NT2/D1 (cell line): ENCODE results near the gene PDCD7.

Experiments
- DNase-seq: peaks from one replicate; pipeline ENCODE4 v3.0.0-alpha.2; 2011; ENCODE audit warnings: low read depth, low spot score
- H3K27me3 ChIP-seq: 2 replicates; pipeline ENCODE4 v1.6.0; 2011; ENCODE audit warnings: mild to moderate bottlenecking; ENCODE audit not compliant: insufficient read length, insufficient read depth
- H3K36me3 ChIP-seq: 2 replicates; pipeline ENCODE4 v1.6.1; 2011; ENCODE audit warnings: mild to moderate bottlenecking, low read length, mixed read lengths; ENCODE audit not compliant: insufficient read depth, insufficient read length
- H3K4me1 ChIP-seq: 2 replicates; pipeline ENCODE4 v1.5.1; 2011; ENCODE audit not compliant: insufficient read depth, insufficient read length
- H3K4me3 ChIP-seq: 2 replicates; pipeline ENCODE4 v1.5.1; 2011; ENCODE audit warnings: low read depth; ENCODE audit not compliant: insufficient read length
- H3K9ac ChIP-seq: 2 replicates; pipeline ENCODE4 v1.6.0; 2011; ENCODE audit warnings: low read depth; ENCODE audit not compliant: insufficient read length
- H3K9me3 ChIP-seq: 2 replicates; pipeline ENCODE4 v1.5.1; 2011; ENCODE audit warnings: mild to moderate bottlenecking, low read length; ENCODE audit not compliant: insufficient read depth
- SUZ12 ChIP-seq: IDR thresholded peaks from 2 replicates; pipeline ENCODE4 v1.6.1; 2011; ENCODE audit not compliant: insufficient read length, insufficient read depth; ENCODE audit errors: extremely low read depth
- YY1 ChIP-seq: IDR thresholded peaks from 2 replicates; pipeline ENCODE4 v1.6.1; 2011; ENCODE audit not compliant: insufficient read length, insufficient read depth
- ZNF274 ChIP-seq: IDR thresholded peaks from 2 replicates; pipeline ENCODE4 v1.6.1; 2011; ENCODE audit warnings: mild to moderate bottlenecking, low read depth, low read length

PDCD7 gene

DNA sequence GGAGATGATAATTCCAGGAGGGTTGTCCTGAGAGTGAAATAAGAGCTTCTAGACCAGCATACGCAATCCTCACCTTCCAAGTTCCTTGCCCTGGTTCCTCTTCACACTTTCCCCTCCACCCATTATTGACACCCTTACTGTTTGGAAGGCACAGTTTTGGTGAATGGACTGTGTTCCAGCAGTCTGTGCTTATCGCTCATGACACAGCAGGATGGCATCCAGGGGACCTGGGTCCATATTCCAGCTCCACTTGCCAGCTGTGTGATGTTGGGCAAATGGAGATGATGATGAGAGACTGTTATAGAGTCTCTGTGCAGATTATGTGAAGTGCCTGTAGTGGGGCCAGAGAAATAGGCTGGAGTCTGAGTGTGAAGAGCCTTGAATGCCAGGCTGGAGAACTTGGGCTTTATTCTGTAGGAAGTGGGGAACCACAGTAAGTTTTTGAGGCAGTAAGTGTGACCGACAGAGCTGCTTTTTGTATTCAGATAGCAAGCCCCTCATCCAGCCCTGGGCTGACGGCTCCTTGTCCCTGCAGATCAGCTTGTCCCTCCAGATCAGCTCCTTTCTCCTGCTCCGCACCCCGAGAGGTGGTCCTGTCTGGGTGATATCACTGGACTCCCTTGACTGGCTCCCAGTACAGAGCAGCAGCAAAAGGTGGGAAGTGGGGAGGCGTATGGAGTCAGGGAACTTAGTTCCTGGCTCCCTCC is 49.0 kb downstream of the PDCD7 start:
- DNase-seq = no peak
- Histone ChIP-seq H3K36me3 (no peaks in the 10 kb centered on the region), H3K9ac (peak overlapping the region; percentile 26), H3K9me3 (no peaks in the 10 kb centered on the region), H3K4me1 (peaks cover 59% of the 10 kb centered on the region), H3K4me3 (no peak overlapping the region), H3K27me3 (no peaks in the 10 kb centered on the region)
- TF ChIP-seq YY1 (no peak), ZNF274 (no peak), SUZ12 (no peak)

DNA sequence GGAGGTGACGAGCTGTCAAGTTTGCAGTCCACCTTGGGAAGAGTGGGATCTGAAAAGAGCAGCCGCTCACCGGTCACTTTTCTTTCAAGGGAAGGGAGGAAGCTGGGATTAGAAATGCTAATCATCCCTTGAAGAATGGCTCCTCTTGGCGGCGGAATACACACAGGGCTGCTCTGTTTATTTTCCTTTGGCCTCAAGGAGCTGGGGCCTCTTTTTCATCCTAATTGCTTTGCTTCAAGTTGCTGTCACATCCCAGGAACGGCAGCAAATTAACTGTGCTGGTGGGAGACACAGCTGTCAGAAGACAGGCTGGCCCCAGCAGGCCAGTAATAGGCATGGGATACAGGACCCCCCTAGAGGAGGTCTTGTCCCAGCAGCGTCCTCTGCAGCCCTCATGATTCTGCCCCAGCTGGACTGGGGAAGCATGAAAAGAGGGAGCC is 50.3 kb downstream of the PDCD7 start:
- Histone ChIP-seq H3K9me3 (no peaks in the 10 kb centered on the region), H3K27me3 (no peaks in the 10 kb centered on the region), H3K4me1 (peaks cover 49% of the 10 kb centered on the region), H3K4me3 (no peak overlapping the region), H3K36me3 (no peaks in the 10 kb centered on the region), H3K9ac (no peak overlapping the region)
- TF ChIP-seq YY1 (no peak), SUZ12 (no peak), ZNF274 (no peak)
- peak; percentile 81 for DNase-seq

DNA sequence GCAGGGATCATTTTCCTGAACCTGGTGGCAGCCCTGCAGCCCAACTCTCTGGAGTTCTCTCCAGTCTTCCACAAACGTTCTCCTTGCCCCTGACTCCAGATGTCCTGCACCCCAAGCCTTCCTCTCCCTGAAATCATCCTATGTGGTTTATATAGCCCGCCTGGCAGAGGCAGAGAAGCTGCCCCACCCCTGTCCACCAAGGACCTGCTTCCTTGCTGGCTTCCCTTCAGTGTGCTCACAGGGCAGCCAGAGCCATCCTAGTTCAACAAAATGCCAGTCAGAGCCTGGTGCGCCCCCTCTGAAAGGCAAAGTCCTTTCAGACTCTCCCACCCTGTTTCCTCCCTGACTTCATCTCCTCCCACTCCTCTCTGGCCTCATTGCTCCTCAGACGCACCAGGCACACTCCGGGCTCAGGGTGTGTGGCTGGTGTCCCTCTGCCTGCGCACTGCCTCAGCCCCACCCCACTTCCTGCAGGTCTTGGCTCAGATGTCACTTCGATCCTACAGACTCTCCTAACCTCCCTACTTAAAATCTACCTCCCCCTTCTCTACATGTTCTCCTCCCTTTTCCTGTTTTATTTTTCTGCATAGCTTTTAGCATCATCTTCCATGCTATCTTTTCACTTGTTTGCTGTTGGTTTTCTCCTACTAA is 51.2 kb downstream of the PDCD7 start:
- H3K4me3 ChIP-seq = no peak overlapping the region
- H3K36me3 ChIP-seq = no peaks in the 10 kb centered on the region
- no peak for TF ChIP-seq SUZ12
- no peak for TF ChIP-seq ZNF274
- TF ChIP-seq YY1 = no peak
- H3K9ac ChIP-seq = peak overlapping the region; percentile 29
- H3K9me3 ChIP-seq = no peaks in the 10 kb centered on the region
- DNase-seq = no peak
- H3K27me3 ChIP-seq = no peaks in the 10 kb centered on the region
- H3K4me1 ChIP-seq = peaks cover 43% of the 10 kb centered on the region

DNA sequence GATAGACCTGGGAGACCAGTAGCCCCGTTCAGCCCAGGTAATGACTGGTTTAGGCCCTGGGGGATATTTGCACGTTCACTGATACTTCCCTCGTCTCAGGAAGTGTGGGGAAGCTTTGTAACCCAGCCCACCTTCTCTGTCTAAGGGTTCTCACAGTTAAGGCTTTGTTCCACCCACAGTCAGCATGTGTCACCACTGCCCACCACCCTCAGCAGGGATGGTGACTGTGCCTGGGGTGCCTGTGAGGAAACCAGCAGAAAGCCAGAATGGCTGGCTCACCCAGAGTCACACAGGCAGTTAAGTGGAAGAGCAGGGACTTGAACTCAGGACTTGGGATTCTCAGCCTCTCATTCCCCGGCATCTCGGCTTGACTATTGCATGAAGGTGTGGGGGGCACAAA is 51.9 kb downstream of the PDCD7 start:
- H3K27me3 ChIP-seq = no peaks in the 10 kb centered on the region
- H3K9ac ChIP-seq = peak overlapping the region; percentile 7
- H3K36me3 ChIP-seq = no peaks in the 10 kb centered on the region
- no peaks in the 10 kb centered on the region for H3K9me3 ChIP-seq
- H3K4me1 ChIP-seq = peaks cover 39% of the 10 kb centered on the region
- DNase-seq = no peak
- TF ChIP-seq SUZ12 (no peak), YY1 (no peak), ZNF274 (no peak)
- H3K4me3 ChIP-seq = no peak overlapping the region

DNA sequence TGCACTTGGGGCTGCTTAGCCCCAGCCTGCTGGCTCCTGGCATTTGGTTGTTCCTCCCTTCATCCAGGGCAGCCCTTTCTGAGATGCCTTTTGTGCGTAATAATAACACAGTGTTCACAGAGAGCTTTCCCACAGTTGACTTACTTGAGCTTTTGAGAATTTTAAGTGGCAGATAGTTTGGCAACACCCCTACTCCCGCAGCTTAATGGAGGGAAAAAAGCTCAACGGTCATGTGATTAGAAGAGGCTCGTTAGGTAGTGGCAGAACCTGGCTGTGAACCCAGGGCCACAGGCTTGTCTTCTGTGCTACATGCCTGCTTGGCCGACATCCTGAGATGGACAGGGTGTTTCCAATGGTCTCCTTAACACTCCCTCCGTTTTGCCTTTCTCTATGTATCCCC is 52.3 kb downstream of the PDCD7 start:
- no peak for DNase-seq
- Histone ChIP-seq H3K36me3 (no peaks in the 10 kb centered on the region), H3K4me1 (peaks cover 35% of the 10 kb centered on the region), H3K9me3 (no peaks in the 10 kb centered on the region), H3K4me3 (no peak overlapping the region), H3K27me3 (no peaks in the 10 kb centered on the region), H3K9ac (no peak overlapping the region)
- TF ChIP-seq SUZ12 (no peak), ZNF274 (no peak), YY1 (no peak)

DNA sequence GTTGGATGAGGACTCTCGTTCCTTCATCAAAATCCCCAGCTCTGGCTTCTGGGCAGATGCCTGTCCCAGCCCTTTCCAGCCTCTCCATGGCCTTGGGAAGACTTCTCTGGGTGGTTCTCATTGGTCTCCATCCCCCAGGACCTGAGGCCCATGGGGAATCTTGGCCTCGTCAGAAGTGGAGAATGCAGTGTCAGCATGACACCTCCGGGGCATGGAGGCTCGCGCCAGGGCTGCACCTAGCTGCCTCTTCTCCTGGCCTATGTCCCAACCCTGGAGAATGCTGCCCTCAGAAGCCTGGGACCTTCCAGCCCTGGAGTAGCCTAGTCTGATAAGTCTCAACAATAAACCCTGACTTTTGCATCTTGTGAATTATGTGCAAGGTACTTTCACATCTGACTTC is 54.0 kb downstream of the PDCD7 start:
- DNase-seq = no peak
- H3K4me3 ChIP-seq = no peak overlapping the region
- H3K4me1 ChIP-seq = peaks cover 30% of the 10 kb centered on the region
- no peaks in the 10 kb centered on the region for H3K9me3 ChIP-seq
- no peak overlapping the region for H3K9ac ChIP-seq
- H3K27me3 ChIP-seq = no peaks in the 10 kb centered on the region
- H3K36me3 ChIP-seq = no peaks in the 10 kb centered on the region
- TF ChIP-seq ZNF274 (no peak), SUZ12 (no peak), YY1 (no peak)

DNA sequence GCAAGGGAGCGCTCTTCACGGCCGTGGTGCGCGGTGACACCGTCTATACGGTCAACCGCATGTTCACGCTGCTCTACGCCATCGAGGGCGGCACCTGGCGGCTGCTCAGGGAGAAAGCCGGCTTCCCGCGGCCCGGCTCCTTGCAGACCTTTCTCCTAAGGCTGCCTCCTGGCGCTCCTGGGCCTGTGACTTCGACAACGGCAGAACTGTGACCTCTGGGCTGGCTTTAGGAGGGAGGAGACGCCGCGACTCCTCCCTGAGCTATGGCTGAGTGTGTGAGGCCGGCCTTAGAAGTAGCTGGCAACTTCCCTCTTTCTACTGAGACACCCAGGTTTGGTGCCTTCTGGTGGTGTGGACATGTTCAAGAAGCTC is 55.6 kb downstream of the PDCD7 start:
- Histone ChIP-seq H3K36me3 (no peaks in the 10 kb centered on the region), H3K9me3 (peaks cover 6% of the 10 kb centered on the region; the same call in 1 of the 2 replicates), H3K4me1 (peaks cover 17% of the 10 kb centered on the region), H3K4me3 (no peak overlapping the region), H3K9ac (no peak overlapping the region), H3K27me3 (no peaks in the 10 kb centered on the region)
- DNase-seq = no peak
- TF ChIP-seq ZNF274 (no peak), SUZ12 (no peak)
